Ovary (tissue), 9 donors: ENCODE measurements around the gene C13orf46. TPM values are rescaled to one million over a fixed set of nuclear protein-coding genes. Genes with fewer than 3 reads are reported as not detected.
"Not testable (repeated sequence)": the region's sequence is repeated elsewhere in the genome, so short reads cannot be mapped to it uniquely, and the experiment has no call there.

Source experiments
- DNase-seq, 5 donors: peaks; one replicate each; pipeline ENCODE4 v3.0.0-alpha.2; 2019 to 2020
- H3K27ac ChIP-seq, 2 donors: fragments of 200-600 bp; one replicate each; pipeline versions ENCODE4 v1.5.1 to v1.8.0; 2019 to 2022
- H3K27me3 ChIP-seq: fragments of 200-600 bp; one replicate; pipeline ENCODE4 v1.8.0; 2022
- H3K36me3 ChIP-seq: fragments of 200-600 bp; sonication (generic); one replicate; pipeline ENCODE4 v1.5.1; 2019
- H3K4me1 ChIP-seq: one replicate; pipeline ENCODE4 v1.8.1; 2013; ENCODE audit warnings: mild to moderate bottlenecking, moderate library complexity; ENCODE audit not compliant: insufficient read depth
- H3K4me3 ChIP-seq: fragments of 200-600 bp; sonication (generic); one replicate; pipeline ENCODE4 v1.5.1; 2017
- H3K9me3 ChIP-seq, 2 donors: fragments of 200-600 bp in 1 of 2; sonication (generic) in 1 of 2; one replicate each; pipeline versions ENCODE4 v1.5.1 to v1.8.1; 2013 to 2019; ENCODE audit warnings: mild to moderate bottlenecking in 1 of 2, moderate library complexity in 1 of 2
- CTCF ChIP-seq, 3 donors: fragments of 450-650 bp in 2 of 3; fragments of 200-600 bp in 1 of 3; IDR thresholded peaks; one replicate each; pipeline versions ENCODE4 v1.5.1 to v1.8.0; 2016 to 2022; ENCODE audit warnings: antibody characterized with exemption in 3 of 3, mild to moderate bottlenecking in 1 of 3
- EP300 ChIP-seq: sonication (generic); formaldehyde crosslinking; IDR thresholded peaks from one replicate; pipeline ENCODE4 v1.6.1; 2017; ENCODE audit warnings: antibody characterized with exemption
- POLR2A ChIP-seq: fragments of 450-650 bp; IDR thresholded peaks from one replicate; pipeline ENCODE4 v1.6.1; 2017; ENCODE audit warnings: antibody characterized with exemption, mild to moderate bottlenecking, moderate library complexity
- WGBS, 3 donors: extraction: QIAGEN DNeasy Blood & Tissue Kit in 1 of 3; methylation state at CpG; one replicate each; pipeline versions ENCODE4 v1.1.5 to v1.1.7; 2013 to 2017; 5-methylcytosine and 5-hydroxymethylcytosine counted together
- intact Hi-C, 4 donors: fragments of 100-400 bp; cut with DNase I; formaldehyde crosslinking; loops; one replicate each; pipeline versions ENCODE4 v1.11.0 to v1.15.1; 2022 to 2023
- polyA plus RNA-seq, 2 donors: library from polyadenylated mRNA; stranded (reverse); fragments of 200-250 nt in 1 of 2; fragments of 350-450 nt in 1 of 2; fragmentation: Illumina TruSeq in 1 of 2; extraction: RNeasy Lipid Tissue Mini Kit (QIAGEN cat#74804) in 1 of 2; gene quantifications; one replicate each; pipeline ENCODE4 v1.2.3, GENCODE V29; 2013 to 2014
- total RNA-seq, 7 donors: library from RNA; depleted of rRNA in 2 of 7; stranded (reverse); fragments of >200 nt in 2 of 7; fragmentation: NEBNext Ultra II Directional in 3 of 7; extraction: Animal tissue kit (Norgen Biotek cat#: 25700) in 3 of 7; gene quantifications; one replicate each; pipeline versions ENCODE4 v1.1.0 to v1.2.4, GENCODE V29; 2016 to 2023
- donor health status: DM: no; HTN: no; CAD: no; lungs with moderate emphysema.
- donor health status: DM: no; HTN: no; CAD: no.
- donor health status: Bipolar disorder and iron deficiency.
- donor health status: DM: yes; HTN: yes; CAD: no.
- donor health status: DM: no; HTN: no; CAD: no.
- donor health status: DM: yes; HTN: yes; CAD: no.

The C13orf46 gene
- total and polyA plus RNA-seq, 9 donors = 0.05 to 2.0 (median 0.50) TPM; not detected in 2

GRCh38 chr13:114020750-114021463 lies 47.0 kb upstream of the C13orf46 start:
- intact Hi-C loops = no loop called here
- no peak for DNase-seq
- no peaks in the 10 kb centered on the region for H3K36me3 ChIP-seq
- H3K4me1 ChIP-seq = peaks cover 3% of the 10 kb centered on the region
- no peaks in the 10 kb centered on the region for H3K9me3 ChIP-seq
- 93 to 95% (median 94%) methylated on average over 32 of the region's 32 CpGs for WGBS, 3 donors
- no peak overlapping the region for H3K27ac ChIP-seq
- no peaks in the 10 kb centered on the region for H3K27me3 ChIP-seq
- TF ChIP-seq CTCF (IDR thresholded peaks at IDR 0.05) = no peak
- no peak for TF ChIP-seq EP300
- no peak for TF ChIP-seq POLR2A
- H3K4me3 ChIP-seq = no peak overlapping the region

DNA sequence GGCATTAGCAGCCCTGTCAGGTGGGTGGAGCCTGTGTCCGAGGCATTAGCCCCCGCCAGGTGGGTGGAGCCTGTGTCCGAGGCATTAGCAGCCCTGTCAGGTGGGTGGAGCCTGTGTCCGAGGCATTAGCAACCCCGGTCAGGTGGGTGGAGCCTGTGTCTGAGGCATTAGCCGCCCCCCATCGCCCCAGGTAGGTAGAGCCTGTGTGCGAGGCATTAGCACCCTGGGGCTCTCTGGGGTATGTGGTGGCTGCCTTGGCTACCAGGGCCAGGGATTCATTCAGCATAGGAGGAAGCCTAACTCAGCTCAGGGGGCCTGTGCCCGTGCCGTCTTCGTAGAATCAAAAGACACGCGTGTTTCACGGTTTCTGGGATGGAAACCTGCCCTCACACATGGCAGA lies 46.3 kb upstream of the C13orf46 start:
- intact Hi-C loops = not testable (repeated sequence)

DNA sequence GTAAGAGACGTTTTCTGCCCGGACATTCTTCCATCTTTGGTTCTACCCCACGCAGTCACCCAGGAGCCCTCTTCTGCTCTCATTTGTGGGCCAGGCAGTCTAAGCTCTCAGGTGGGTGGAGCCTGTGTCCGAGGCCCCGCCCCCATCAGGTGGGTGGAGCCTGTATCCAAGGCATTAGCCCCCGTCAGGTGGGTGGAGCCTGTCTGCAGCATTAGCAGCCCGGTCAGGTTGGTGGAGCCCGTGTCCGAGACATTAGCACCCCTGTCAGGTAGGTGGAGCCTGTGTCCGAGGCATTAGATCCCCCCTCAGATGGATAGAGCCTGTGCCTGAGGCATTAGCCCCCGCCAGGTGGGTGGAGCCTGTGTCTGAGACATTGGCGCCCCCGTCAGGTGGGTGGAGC lies 45.5 kb upstream of the C13orf46 start:
- no peak for DNase-seq
- Histone ChIP-seq H3K4me3 (no peak overlapping the region), H3K27ac (no peak overlapping the region), H3K36me3 (no peaks in the 10 kb centered on the region), H3K27me3 (no peaks in the 10 kb centered on the region), H3K9me3 (no peaks in the 10 kb centered on the region), H3K4me1 (no peaks in the 10 kb centered on the region)
- TF ChIP-seq CTCF (IDR thresholded peaks at IDR 0.05) (no peak), POLR2A (no peak), EP300 (no peak)
- intact Hi-C loops = loop anchor here in 1 of 4 donors (5.0 kb wide), 1 partner anchor 52 kb away; no protein-coding TSS in a partner anchor
- 78 to 87% (median 83%) methylated on average over 13 of the region's 13 CpGs for WGBS, 3 donors

More for the DNA sequence above, 46.3 kb upstream of the C13orf46 start:
- H3K9me3 ChIP-seq, DNase-seq, H3K27me3 ChIP-seq, H3K27ac ChIP-seq, H3K4me1 ChIP-seq, H3K4me3 ChIP-seq, H3K36me3 ChIP-seq: not testable (repeated sequence)
- WGBS, 3 donors = 91 to 97% (median 95%) methylated on average over 7 to 12 of the region's 14 CpGs

DNA sequence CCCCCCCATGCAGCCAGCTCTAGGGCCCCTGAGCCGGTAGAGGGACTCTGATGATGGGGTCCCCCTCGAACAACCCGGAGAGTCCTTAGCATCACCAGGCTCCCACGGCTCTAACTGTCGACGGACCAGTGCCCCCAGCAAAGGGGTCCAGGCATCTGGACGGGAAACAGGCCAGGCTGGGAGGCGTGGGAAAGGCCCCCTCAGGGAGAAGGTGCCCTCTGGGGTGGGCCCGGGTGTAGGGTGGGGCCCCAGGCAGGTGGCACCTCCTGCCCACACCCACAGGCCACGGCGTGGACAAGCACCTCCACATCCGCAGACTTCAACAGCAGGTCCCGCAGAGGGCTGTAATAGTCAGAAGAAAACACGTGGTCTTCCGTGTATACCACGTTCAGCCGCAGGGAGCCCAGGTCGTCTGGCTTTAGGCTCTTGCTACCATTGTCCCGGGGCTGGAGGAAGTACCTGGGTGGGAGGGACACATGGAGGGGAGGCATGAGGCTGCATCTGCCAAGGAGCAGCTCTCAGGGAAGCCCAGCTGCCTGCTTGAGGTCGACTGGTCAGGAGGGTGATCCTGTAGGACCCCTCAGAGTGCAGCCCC lies 44.7 kb upstream of the C13orf46 start:
- intact Hi-C loops = loop anchor here in 1 of 4 donors (5.0 kb wide), 1 partner anchor 51 kb away; no protein-coding TSS in a partner anchor

More for the DNA sequence above, 44.7 kb upstream of the C13orf46 start:
- no peak for TF ChIP-seq EP300
- TF ChIP-seq CTCF (IDR thresholded peaks at IDR 0.05) = no peak
- TF ChIP-seq POLR2A = no peak
- Histone ChIP-seq H3K4me3 (no peak overlapping the region), H3K4me1 (no peaks in the 10 kb centered on the region), H3K27ac (no peak overlapping the region), H3K27me3 (no peaks in the 10 kb centered on the region), H3K9me3 (no peaks in the 10 kb centered on the region), H3K36me3 (no peaks in the 10 kb centered on the region)
- no peak for DNase-seq
- WGBS, 3 donors = 87 to 90% (median 90%) methylated on average over 19 to 20 of the region's 20 CpGs
